ENCODE data around the gene ASXL3.
A peak's percentile ranks its signal among the peaks of the same experiment; 100 is the strongest.

The ASXL3 gene

GRCh38 chr18:33761363-33761762 lies 183.3 kb downstream of the ASXL3 start:
- no peaks in the 10 kb centered on the region for H4K20me1 ChIP-seq (ENCODE audit: insufficient read depth, low read length)
- H3K27ac ChIP-seq (ENCODE audit: low read length), result no peak overlapping the region
- H3K4me1 ChIP-seq (ENCODE audit: low read length), result no peaks in the 10 kb centered on the region
- no peak overlapping the region for H3K4me3 ChIP-seq (ENCODE audit: low read length)
- TF ChIP-seq CTCF (IDR thresholded peaks at IDR 0.05; ENCODE audit: low read length), result peak; percentile 33
- TF ChIP-seq EZH2 (optimal IDR thresholded peaks at IDR 0.05; ENCODE audit: low read depth, low read length), result no peak
- no peak for TF ChIP-seq EZH2phosphoT487 (IDR thresholded peaks at IDR 0.05; ENCODE audit: low read length)
- H3K27me3 ChIP-seq (replicated peaks; ENCODE audit: insufficient read depth, low read length), result no peaks in the 10 kb centered on the region
- no peaks in the 10 kb centered on the region; the same call in 1 of the 2 replicates for H3K9me2 ChIP-seq (replicated peaks; ENCODE audit: insufficient read depth, low read length)
- no peak overlapping the region for H3K9ac ChIP-seq (ENCODE audit: low read length)
- H3K4me2 ChIP-seq (ENCODE audit: low read depth, low read length), result no peak overlapping the region
- no peak overlapping the region for H2AFZ ChIP-seq (ENCODE audit: low read length)
- no peaks in the 10 kb centered on the region for H3K36me3 ChIP-seq (replicated peaks; ENCODE audit: insufficient read depth, low read length)
- H3K79me2 ChIP-seq (ENCODE audit: low read length), result no peaks in the 10 kb centered on the region
- no peaks in the 10 kb centered on the region for H3K9me3 ChIP-seq (replicated peaks; ENCODE audit: insufficient read depth, low read length)
- DNase-seq, result peak; percentile 28
- H3F3A ChIP-seq (ENCODE audit: insufficient read depth, low read length), result no peaks in the 10 kb centered on the region

GRCh38 chr18:33781429-33781828 lies 203.4 kb downstream of the ASXL3 start:
- TF ChIP-seq EZH2 (optimal IDR thresholded peaks at IDR 0.05; ENCODE audit: low read depth, low read length) (no peak), EZH2phosphoT487 (IDR thresholded peaks at IDR 0.05; ENCODE audit: low read length) (no peak), CTCF (IDR thresholded peaks at IDR 0.05; ENCODE audit: low read length) (no peak)
- no peaks in the 10 kb centered on the region for H4K20me1 ChIP-seq (ENCODE audit: insufficient read depth, low read length)
- no peak overlapping the region for H3K27ac ChIP-seq (ENCODE audit: low read length)
- H3K79me2 ChIP-seq (ENCODE audit: low read length), result no peaks in the 10 kb centered on the region
- no peaks in the 10 kb centered on the region for H3K4me1 ChIP-seq (ENCODE audit: low read length)
- H3K9ac ChIP-seq (ENCODE audit: low read length), result no peak overlapping the region
- H3K9me3 ChIP-seq (replicated peaks; ENCODE audit: insufficient read depth, low read length), result no peaks in the 10 kb centered on the region
- H3F3A ChIP-seq (ENCODE audit: insufficient read depth, low read length), result no peaks in the 10 kb centered on the region
- H2AFZ ChIP-seq (ENCODE audit: low read length), result no peak overlapping the region
- H3K9me2 ChIP-seq (replicated peaks; ENCODE audit: insufficient read depth, low read length), result no peaks in the 10 kb centered on the region
- H3K27me3 ChIP-seq (replicated peaks; ENCODE audit: insufficient read depth, low read length), result no peaks in the 10 kb centered on the region
- no peaks in the 10 kb centered on the region for H3K36me3 ChIP-seq (replicated peaks; ENCODE audit: insufficient read depth, low read length)
- H3K4me2 ChIP-seq (ENCODE audit: low read depth, low read length), result no peak overlapping the region
- no peak for DNase-seq
- H3K4me3 ChIP-seq (ENCODE audit: low read length), result no peak overlapping the region

Measured in MM.1S (cell line).